A673 (cell line): ENCODE data around the gene ZNF816.

Source experiments
- CTCF ChIP-seq: fragments of 300-800, 200-600 bp; sonication (generic); conservative IDR thresholded peaks from 2 replicates; pipeline ENCODE4 v1.5.1; 2017; ENCODE audit warnings: low read depth, mild to moderate bottlenecking, antibody characterized with exemption, low read length, moderate library complexity, mixed read lengths
- EZH2 ChIP-seq: fragments of 200-600 bp; sonication (generic); IDR thresholded peaks from 2 replicates; pipeline ENCODE4 v1.6.1; 2017; ENCODE audit warnings: borderline replicate concordance, low read depth, mild to moderate bottlenecking, mixed read lengths, antibody characterized with exemption, low read length; ENCODE audit not compliant: poor library complexity, severe bottlenecking

DNA sequence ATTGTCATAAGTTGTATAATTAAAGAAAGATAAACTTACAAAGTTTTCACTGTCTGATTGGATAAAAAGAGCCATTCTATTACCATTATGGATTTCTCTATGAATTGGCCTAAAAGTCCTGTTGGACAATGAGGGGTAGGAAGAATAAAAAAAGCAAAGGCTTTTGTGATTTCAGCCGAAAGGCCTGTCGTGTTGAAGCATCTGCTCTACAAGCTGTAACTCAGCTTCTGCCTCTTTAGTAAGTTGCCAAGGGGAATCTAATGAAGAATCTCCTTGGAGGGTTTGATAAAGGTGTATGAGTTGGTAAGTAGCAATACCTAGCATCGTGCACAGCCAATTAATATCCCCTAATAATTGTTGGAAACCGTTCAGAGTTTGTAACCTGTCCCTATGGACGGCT lies 25.8 kb upstream of the ZNF816 start:
- TF ChIP-seq CTCF (no peak), EZH2 (no peak)
